Large intestine (tissue), 3 donors: Measurements from ENCODE around the gene IGFBP1. TPM values are rescaled to one million over a fixed set of nuclear protein-coding genes. Genes with fewer than 3 reads are reported as not detected.
"Not testable (repeated sequence)": the region's sequence is repeated elsewhere in the genome, so short reads cannot be mapped to it uniquely, and the experiment has no call there.

Source experiments
- DNase-seq, 2 donors: peaks; one replicate each; pipeline versions ENCODE4 v3.0.0 to v3.0.0-alpha.2; 2013
- H3K27ac ChIP-seq: one replicate; pipeline ENCODE4 v1.5.1; 2013; ENCODE audit warnings: low read length
- H3K27me3 ChIP-seq: 2 replicates; pipeline ENCODE4 v1.6.1; 2013; ENCODE audit warnings: low read length; ENCODE audit not compliant: control insufficient read depth, insufficient read depth
- H3K36me3 ChIP-seq: 2 replicates; pipeline ENCODE4 v1.6.1; 2013; ENCODE audit warnings: low read length; ENCODE audit not compliant: control insufficient read depth, insufficient read depth
- H3K4me1 ChIP-seq: one replicate; pipeline ENCODE4 v1.6.1; 2013; ENCODE audit warnings: low read length; ENCODE audit not compliant: control insufficient read depth, insufficient read depth
- H3K4me3 ChIP-seq: one replicate; pipeline ENCODE4 v1.5.1; 2013; ENCODE audit warnings: low read length
- H3K9me3 ChIP-seq: one replicate; pipeline ENCODE4 v1.6.1; 2013; ENCODE audit warnings: mild to moderate bottlenecking, low read depth, low read length, moderate library complexity; ENCODE audit not compliant: control insufficient read depth
- WGBS: methylation state at CpG from one replicate; pipeline ENCODE4 v1.1.5; 2013; ENCODE audit warnings: low lambda C conversion rate; ENCODE audit not compliant: insufficient coverage; 5-methylcytosine and 5-hydroxymethylcytosine counted together
- polyA plus RNA-seq: library from polyadenylated mRNA; unstranded; fragments of 120-200 nt; gene quantifications from one replicate; pipeline ENCODE4 v1.2.1, GENCODE V29; 2013

IGFBP1 gene
- polyA plus RNA-seq, 1 donor: 0.12 TPM

DNA sequence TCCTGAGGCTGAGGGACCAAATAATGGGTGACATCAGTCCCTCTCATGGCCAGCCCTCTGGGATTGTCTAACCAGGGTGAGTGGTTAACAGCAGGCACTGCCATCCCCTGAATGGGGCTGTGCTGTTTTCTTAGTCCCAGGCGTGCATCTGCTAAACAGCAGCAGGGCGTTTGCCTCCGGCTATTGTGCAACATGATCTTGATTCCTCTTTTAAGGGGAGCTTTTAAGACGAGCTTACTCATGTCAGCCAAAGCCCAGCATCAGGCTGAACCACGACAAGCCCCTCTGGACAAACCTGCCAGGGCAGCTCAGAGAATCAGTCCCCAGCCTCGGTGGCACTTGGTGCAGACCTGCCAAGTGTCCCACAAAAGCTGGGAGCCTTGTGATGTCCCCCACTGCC, 49.0 kb downstream of the IGFBP1 start:
- no peaks in the 10 kb centered on the region for H3K9me3 ChIP-seq
- no peaks in the 10 kb centered on the region for H3K36me3 ChIP-seq
- peaks cover 2% of the 10 kb centered on the region for H3K27me3 ChIP-seq
- no peak overlapping the region for H3K27ac ChIP-seq
- no CpG with 5 or more reads among the region's 6 CpGs for WGBS
- no peaks in the 10 kb centered on the region for H3K4me1 ChIP-seq
- H3K4me3 ChIP-seq: no peak overlapping the region
- no peak for DNase-seq

DNA sequence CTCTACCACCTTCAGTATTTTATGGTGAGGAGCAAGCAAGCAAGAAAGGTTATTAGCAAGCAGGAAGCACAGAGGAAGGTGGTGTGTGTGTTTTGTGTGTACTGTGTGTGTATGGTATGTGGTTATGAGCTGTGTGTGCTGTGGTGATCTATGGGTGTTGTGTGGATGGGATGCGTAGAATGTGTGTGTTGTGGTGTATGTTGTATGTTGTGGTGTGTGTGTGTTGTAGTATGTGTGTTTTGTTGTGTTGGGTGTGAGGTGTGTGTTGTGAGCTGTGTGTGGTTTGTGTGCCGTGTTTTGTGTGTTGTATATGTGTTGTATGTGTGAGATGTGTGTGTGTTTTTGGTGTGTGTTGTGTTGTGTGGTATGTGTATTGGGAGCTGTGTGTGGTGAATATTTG, 49.6 kb downstream of the IGFBP1 start:
- no CpG with 5 or more reads among the region's 2 CpGs for WGBS
- Histone ChIP-seq H3K27me3 (peaks cover 2% of the 10 kb centered on the region), H3K36me3 (no peaks in the 10 kb centered on the region), H3K4me3 (no peak overlapping the region), H3K4me1 (no peaks in the 10 kb centered on the region), H3K27ac (no peak overlapping the region), H3K9me3 (no peaks in the 10 kb centered on the region)
- DNase-seq: no peak

DNA sequence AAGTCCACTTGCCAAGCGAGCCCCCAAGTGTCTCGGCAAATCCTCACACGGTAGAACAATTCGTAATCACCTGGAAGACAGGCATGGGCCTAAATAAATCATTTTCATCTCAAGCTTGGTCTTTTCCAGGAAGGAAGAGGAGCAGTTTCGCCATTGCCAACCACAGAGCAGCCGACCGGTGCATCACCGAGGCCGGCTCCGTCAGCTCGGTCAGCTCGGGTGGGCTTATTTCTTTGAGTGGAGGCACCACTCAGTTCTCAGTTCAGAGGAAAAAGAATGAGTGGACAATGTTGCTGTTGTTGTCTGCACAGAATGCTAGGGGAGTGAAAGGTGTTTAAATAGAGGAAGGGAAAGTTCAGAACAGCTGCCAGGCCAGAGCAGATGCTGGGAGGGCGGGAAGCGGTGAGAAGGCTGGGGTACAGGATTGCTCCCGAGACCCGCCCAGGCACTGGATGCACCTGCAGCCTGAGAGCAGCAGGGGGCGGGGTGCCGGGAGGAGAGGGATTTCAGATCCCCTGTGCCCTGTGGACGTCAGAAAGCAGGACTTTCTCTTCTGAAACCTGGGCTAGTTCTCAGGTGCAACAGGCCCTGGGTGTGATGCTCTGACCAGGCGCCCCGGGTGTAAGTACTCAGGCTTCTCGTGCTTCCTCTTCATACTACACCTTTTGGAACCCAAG, 50.5 kb downstream of the IGFBP1 start:
- H3K36me3 ChIP-seq: no peaks in the 10 kb centered on the region
- no CpG with 5 or more reads among the region's 22 CpGs for WGBS

DNA sequence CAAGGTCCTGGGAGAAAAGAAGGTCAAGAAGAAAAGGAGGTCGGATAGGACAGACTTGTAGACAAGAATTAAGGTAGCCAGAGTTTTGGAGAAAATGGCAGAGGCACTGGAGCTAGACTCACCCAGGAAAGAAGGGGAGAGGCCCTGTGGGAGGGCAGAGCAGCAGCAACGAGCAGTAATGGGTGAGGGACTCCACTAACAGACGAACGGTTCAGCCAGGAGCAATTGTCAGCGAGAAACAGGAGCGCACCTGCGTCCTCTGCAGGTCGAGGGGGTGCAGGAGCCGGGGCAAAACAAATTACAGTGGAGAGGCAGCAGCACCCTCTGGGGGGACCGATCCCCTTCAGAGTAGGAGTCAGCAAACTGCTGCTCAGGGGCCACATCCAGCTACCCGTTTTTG, 51.3 kb downstream of the IGFBP1 start:
- peaks cover 2% of the 10 kb centered on the region for H3K27me3 ChIP-seq
- no CpG with 5 or more reads among the region's 11 CpGs for WGBS

More for the DNA sequence above, 50.5 kb downstream of the IGFBP1 start:
- peaks cover 2% of the 10 kb centered on the region for H3K27me3 ChIP-seq
- H3K4me3 ChIP-seq: no peak overlapping the region
- no peaks in the 10 kb centered on the region for H3K4me1 ChIP-seq
- DNase-seq: no peak
- H3K27ac ChIP-seq: no peak overlapping the region
- no peaks in the 10 kb centered on the region for H3K9me3 ChIP-seq

DNA sequence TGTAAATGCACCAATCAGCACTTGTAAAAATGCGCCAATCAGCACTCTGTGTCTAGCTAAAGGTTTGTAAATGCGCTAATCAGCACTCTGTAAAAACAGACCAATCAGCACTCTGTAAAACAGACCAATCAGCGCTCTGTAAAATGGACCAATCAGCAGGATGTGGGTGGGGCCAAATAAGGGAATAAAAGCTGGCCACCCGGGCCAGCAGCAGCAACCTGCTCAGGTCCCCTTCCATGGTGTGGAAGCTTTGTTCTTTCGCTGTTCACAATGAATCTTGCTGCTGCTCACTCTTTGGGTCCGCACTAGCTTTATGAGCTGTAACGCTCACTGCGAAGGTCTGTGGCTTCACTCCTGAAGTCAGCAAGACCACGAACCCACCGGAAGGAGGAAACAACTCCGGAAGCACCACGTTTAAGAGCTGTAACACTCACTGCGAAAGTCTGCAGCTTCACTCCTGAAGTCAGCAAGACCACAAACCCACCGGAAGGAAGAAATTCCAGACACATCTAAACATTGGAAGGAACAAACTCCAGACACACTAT, 52.0 kb downstream of the IGFBP1 start:
- not testable (repeated sequence) for H3K27ac ChIP-seq, DNase-seq, H3K36me3 ChIP-seq, H3K4me3 ChIP-seq, H3K27me3 ChIP-seq, H3K4me1 ChIP-seq, H3K9me3 ChIP-seq
- no CpG with 5 or more reads among the region's 14 CpGs for WGBS

More for the DNA sequence above, 51.3 kb downstream of the IGFBP1 start:
- Histone ChIP-seq H3K27ac (no peak overlapping the region), H3K4me3 (no peak overlapping the region), H3K4me1 (no peaks in the 10 kb centered on the region), H3K36me3 (no peaks in the 10 kb centered on the region), H3K9me3 (no peaks in the 10 kb centered on the region)
- no peak for DNase-seq

DNA sequence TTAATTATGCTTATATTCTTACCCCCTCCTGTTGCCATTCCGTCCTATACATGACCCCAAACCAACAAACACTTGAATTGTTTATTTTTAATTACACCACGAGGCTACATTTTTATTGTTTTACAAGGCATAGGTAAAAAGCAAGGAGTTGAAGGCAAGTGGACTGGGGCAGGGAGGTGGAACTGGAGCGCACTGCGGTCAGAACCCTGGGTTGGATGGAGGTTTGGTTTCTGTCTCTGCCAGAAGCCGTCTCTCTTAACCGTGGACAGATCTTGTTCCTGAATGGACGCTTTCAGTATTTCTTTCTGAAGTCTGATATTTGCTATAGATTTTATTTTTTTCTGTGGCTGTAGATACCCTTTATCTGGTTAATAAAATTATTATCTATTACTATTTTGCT, 52.7 kb downstream of the IGFBP1 start:
- Histone ChIP-seq H3K27me3 (no peaks in the 10 kb centered on the region), H3K4me1 (no peaks in the 10 kb centered on the region), H3K9me3 (no peaks in the 10 kb centered on the region), H3K4me3 (no peak overlapping the region), H3K27ac (no peak overlapping the region), H3K36me3 (no peaks in the 10 kb centered on the region)
- WGBS: 100% methylated on average over 2 of the region's 7 CpGs
- DNase-seq: no peak

Other genes starting within 250 kb of the IGFBP1 start
- gene CCDC201, start 15.4 kb upstream of the IGFBP1 start, polyA plus RNA-seq: not detected
- gene IGFBP3, start 32.8 kb downstream of the IGFBP1 start, polyA plus RNA-seq: 115 TPM